Endodermal cell (in vitro differentiated cells): Measurements from ENCODE around the gene PLEKHG4B. TPM values are rescaled to one million over a fixed set of nuclear protein-coding genes. Genes with fewer than 3 reads are reported as not detected.

Experiments used
- DNase-seq: peaks from one replicate; pipeline ENCODE4 v3.0.0-alpha.2; 2017
- H3K27ac ChIP-seq: 2 replicates; pipeline ENCODE4 v1.5.1; 2013; ENCODE audit warnings: mild to moderate bottlenecking, low read depth, low read length, moderate library complexity
- H3K27me3 ChIP-seq: 2 replicates; pipeline ENCODE4 v1.6.1; 2013; ENCODE audit warnings: mild to moderate bottlenecking, low read length, moderate library complexity; ENCODE audit not compliant: insufficient read depth, control insufficient read depth, poor library complexity, severe bottlenecking
- H3K36me3 ChIP-seq: 2 replicates; pipeline ENCODE4 v1.7.0; 2013; ENCODE audit warnings: mild to moderate bottlenecking, low read length, moderate library complexity; ENCODE audit not compliant: control insufficient read depth, insufficient read depth
- H3K4me1 ChIP-seq: one replicate; pipeline ENCODE4 v1.7.0; 2013; ENCODE audit warnings: low read length; ENCODE audit not compliant: control insufficient read depth, insufficient read depth
- H3K4me3 ChIP-seq: 2 replicates; pipeline ENCODE4 v1.5.1; 2013; ENCODE audit warnings: mild to moderate bottlenecking, low read length, moderate library complexity
- H3K9ac ChIP-seq: 2 replicates; pipeline ENCODE4 v1.6.1; 2013; ENCODE audit warnings: mild to moderate bottlenecking, low read length, moderate library complexity; ENCODE audit not compliant: poor library complexity, severe bottlenecking; ENCODE audit errors: extremely low read depth
- H3K9me3 ChIP-seq: 2 replicates; pipeline ENCODE4 v1.6.1; 2013; ENCODE audit warnings: mild to moderate bottlenecking, low read length, moderate library complexity; ENCODE audit not compliant: control insufficient read depth
- H3K27ac Mint-ChIP-seq: 2 replicates; pipeline ENCODE4 v1.8.0; 2020; ENCODE audit warnings: mixed read lengths
- H3K27me3 Mint-ChIP-seq: 2 replicates; pipeline ENCODE4 v1.8.0; 2021; ENCODE audit warnings: mild to moderate bottlenecking, mixed read lengths; ENCODE audit not compliant: insufficient read depth
- H3K36me3 Mint-ChIP-seq: 2 replicates; pipeline ENCODE4 v1.8.0; 2020; ENCODE audit warnings: low read depth, mixed read lengths
- H3K4me1 Mint-ChIP-seq: 2 replicates; pipeline ENCODE4 v1.8.0; 2020; ENCODE audit warnings: mixed read lengths
- H3K4me3 Mint-ChIP-seq: 2 replicates; pipeline ENCODE4 v1.8.0; 2020; ENCODE audit warnings: mild to moderate bottlenecking, moderate library complexity, mixed read lengths
- H3K9me3 Mint-ChIP-seq: 2 replicates; pipeline ENCODE4 v1.8.0; 2020; ENCODE audit warnings: mild to moderate bottlenecking, mixed read lengths
- CTCF ChIP-seq: fragments of 200-600 bp; sonication (generic); conservative IDR thresholded peaks from 2 replicates; pipeline ENCODE4 v1.5.0; 2021; ENCODE audit warnings: antibody characterized with exemption, mild to moderate bottlenecking
- WGBS, 2 experiments: methylation state at CpG; one replicate each; pipeline versions ENCODE4 v1.1.5 to v1.1.7; 2013; ENCODE audit warnings: missing lambda C conversion rate in 2 of 2, mixed read lengths in 1 of 2; ENCODE audit not compliant: insufficient coverage in 1 of 2, insufficient read length in 1 of 2; 5-methylcytosine and 5-hydroxymethylcytosine counted together
- total RNA-seq, 2 donors: library from RNA; stranded (reverse); fragmentation: NEBNext Ultra II Directional in 1 of 2; extraction: Animal tissue kit (Norgen Biotek cat#: 25700) in 1 of 2; gene quantifications; 2 replicates in 1 of 2; 3 replicates in 1 of 2; pipeline ENCODE4 v1.2.1, GENCODE V29; 2021

The PLEKHG4B gene
- total RNA-seq, 2 donors from 2014 or later: 16.3 to 22.8 TPM

- Mint-ChIP-seq H3K4me3 (no peak overlapping the region), H3K9me3 (no peaks in the 10 kb centered on the region), H3K4me1 (peaks cover 7% of the 10 kb centered on the region), H3K27me3 (no peaks in the 10 kb centered on the region), H3K36me3 (peaks cover 4% of the 10 kb centered on the region), H3K27ac (no peak overlapping the region)
- Histone ChIP-seq H3K27me3 (no peaks in the 10 kb centered on the region), H3K9ac (no peak overlapping the region), H3K4me1 (peaks cover 3% of the 10 kb centered on the region), H3K4me3 (no peak overlapping the region), H3K27ac (no peak overlapping the region), H3K36me3 (no peaks in the 10 kb centered on the region), H3K9me3 (no peaks in the 10 kb centered on the region)
- 82 to 89% methylated on average over 10 to 11 of the region's 11 CpGs for WGBS, 2 experiments
- TF ChIP-seq CTCF: no peak
- no peak for DNase-seq
Observed at GRCh38 chr5:176296-176823, 84.4 kb downstream of the PLEKHG4B start.

- peaks cover 3% of the 10 kb centered on the region for H3K4me1 ChIP-seq
- no peaks in the 10 kb centered on the region for H3K9me3 Mint-ChIP-seq
- no peaks in the 10 kb centered on the region for H3K9me3 ChIP-seq
- no peak overlapping the region for H3K4me3 ChIP-seq
- H3K4me3 Mint-ChIP-seq: no peak overlapping the region
- 93 to 100% methylated on average over 2 to 5 of the region's 5 CpGs for WGBS, 2 experiments
- H3K27me3 Mint-ChIP-seq: no peaks in the 10 kb centered on the region
- TF ChIP-seq CTCF: no peak
- no peak overlapping the region for H3K9ac ChIP-seq
- DNase-seq: no peak
- no peaks in the 10 kb centered on the region for H3K27me3 ChIP-seq
- no peaks in the 10 kb centered on the region for H3K36me3 ChIP-seq
- peaks cover 1% of the 10 kb centered on the region for H3K36me3 Mint-ChIP-seq
- no peak overlapping the region for H3K27ac ChIP-seq
- peaks cover 7% of the 10 kb centered on the region for H3K4me1 Mint-ChIP-seq
- H3K27ac Mint-ChIP-seq: no peak overlapping the region
Observed at GRCh38 chr5:178110-178509, 86.1 kb downstream of the PLEKHG4B start.

GRCh38 chr5:179401-179800 is 87.4 kb downstream of the PLEKHG4B start:
- Mint-ChIP-seq H3K9me3 (no peaks in the 10 kb centered on the region), H3K4me3 (no peak overlapping the region), H3K36me3 (peaks cover 1% of the 10 kb centered on the region), H3K27me3 (no peaks in the 10 kb centered on the region), H3K4me1 (peaks cover 7% of the 10 kb centered on the region), H3K27ac (no peak overlapping the region)
- 90 to 92% methylated on average over 9 of the region's 9 CpGs for WGBS, 2 experiments
- no peak overlapping the region for H3K27ac ChIP-seq
- no peak overlapping the region for H3K9ac ChIP-seq
- H3K27me3 ChIP-seq: no peaks in the 10 kb centered on the region
- no peak overlapping the region for H3K4me3 ChIP-seq
- H3K36me3 ChIP-seq: no peaks in the 10 kb centered on the region
- H3K4me1 ChIP-seq: peaks cover 3% of the 10 kb centered on the region
- no peaks in the 10 kb centered on the region for H3K9me3 ChIP-seq
- DNase-seq: no peak
- TF ChIP-seq CTCF: no peak
